ENCODE data around the gene OR8D2.
"Not testable (repeated sequence)": the region's sequence is repeated elsewhere in the genome, so short reads cannot be mapped to it uniquely, and the experiment has no call there.

OR8D2 gene

GRCh38 chr11:124277804-124278203 lies 42.2 kb downstream of the OR8D2 start:
- H3K4me2 ChIP-seq (ENCODE audit: insufficient read depth, low read length): no peak overlapping the region
- H2AFZ ChIP-seq (ENCODE audit: low read depth, low read length): no peak overlapping the region
- no peaks in the 10 kb centered on the region for H3K27me3 ChIP-seq (ENCODE audit: insufficient read depth, low read length, poor library complexity)
- H3K9ac ChIP-seq (ENCODE audit: low read depth, low read length): no peak overlapping the region
- ATAC-seq (ENCODE audit: insufficient read depth, low read depth): no peak
- no peak overlapping the region for H3K27ac ChIP-seq (ENCODE audit: low read length)
- no peaks in the 10 kb centered on the region for H4K20me1 ChIP-seq (ENCODE audit: insufficient read depth, low read length)
- H3K36me3 ChIP-seq (ENCODE audit: insufficient read depth, low read length): no peaks in the 10 kb centered on the region
- TF ChIP-seq EZH2 (IDR thresholded peaks at IDR 0.05; ENCODE audit: borderline replicate concordance, low read depth, low read length, severe bottlenecking): no peak
- TF ChIP-seq, protein P1, sequence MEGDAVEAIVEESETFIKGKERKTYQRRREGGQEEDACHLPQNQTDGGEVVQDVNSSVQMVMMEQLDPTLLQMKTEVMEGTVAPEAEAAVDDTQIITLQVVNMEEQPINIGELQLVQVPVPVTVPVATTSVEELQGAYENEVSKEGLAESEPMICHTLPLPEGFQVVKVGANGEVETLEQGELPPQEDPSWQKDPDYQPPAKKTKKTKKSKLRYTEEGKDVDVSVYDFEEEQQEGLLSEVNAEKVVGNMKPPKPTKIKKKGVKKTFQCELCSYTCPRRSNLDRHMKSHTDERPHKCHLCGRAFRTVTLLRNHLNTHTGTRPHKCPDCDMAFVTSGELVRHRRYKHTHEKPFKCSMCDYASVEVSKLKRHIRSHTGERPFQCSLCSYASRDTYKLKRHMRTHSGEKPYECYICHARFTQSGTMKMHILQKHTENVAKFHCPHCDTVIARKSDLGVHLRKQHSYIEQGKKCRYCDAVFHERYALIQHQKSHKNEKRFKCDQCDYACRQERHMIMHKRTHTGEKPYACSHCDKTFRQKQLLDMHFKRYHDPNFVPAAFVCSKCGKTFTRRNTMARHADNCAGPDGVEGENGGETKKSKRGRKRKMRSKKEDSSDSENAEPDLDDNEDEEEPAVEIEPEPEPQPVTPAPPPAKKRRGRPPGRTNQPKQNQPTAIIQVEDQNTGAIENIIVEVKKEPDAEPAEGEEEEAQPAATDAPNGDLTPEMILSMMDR (IDR thresholded peaks at IDR 0.05; ENCODE audit: borderline replicate concordance, extremely low read depth, low read length, poor library complexity, severe bottlenecking): no peak
- H3K9me3 ChIP-seq (ENCODE audit: insufficient read depth, low read length, severe bottlenecking): no peaks in the 10 kb centered on the region
- no peak for DNase-seq
- H3K4me1 ChIP-seq (ENCODE audit: insufficient read depth, low read length): no peaks in the 10 kb centered on the region
- H3K79me2 ChIP-seq (ENCODE audit: insufficient read depth, low read length): no peaks in the 10 kb centered on the region
- no peak overlapping the region for H3K4me3 ChIP-seq (ENCODE audit: low read depth in 1 of 2, low read length in 2 of 2)

DNA sequence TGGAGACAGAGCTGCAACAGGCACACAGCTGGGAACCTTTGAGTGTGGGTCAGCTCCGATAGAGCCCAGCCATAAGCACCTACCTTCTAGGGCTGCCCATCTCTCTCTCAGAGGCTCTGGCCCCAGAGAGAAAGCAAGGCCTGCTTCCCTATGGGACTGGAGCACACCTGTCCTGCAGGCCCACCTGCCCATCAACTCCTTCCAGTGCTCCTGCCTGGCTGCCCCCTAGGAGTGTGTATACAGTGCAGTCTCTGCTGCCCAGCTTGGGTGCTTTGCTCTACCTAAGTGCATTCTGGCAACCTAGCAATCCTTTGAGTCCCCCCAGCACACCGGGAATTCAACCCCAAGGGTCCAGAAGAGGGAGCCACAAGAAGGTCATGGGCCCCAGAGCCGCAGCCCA lies 42.8 kb downstream of the OR8D2 start:
- no peaks in the 10 kb centered on the region for H4K20me1 ChIP-seq (ENCODE audit: insufficient read depth, low read length)
- H3K4me3 ChIP-seq (ENCODE audit: low read depth in 1 of 2, low read length in 2 of 2): no peak overlapping the region
- H2AFZ ChIP-seq (ENCODE audit: low read depth, low read length): no peak overlapping the region
- ATAC-seq (ENCODE audit: insufficient read depth, low read depth): no peak
- DNase-seq: no peak
- no peaks in the 10 kb centered on the region for H3K27me3 ChIP-seq (ENCODE audit: insufficient read depth, low read length, poor library complexity)
- H3K36me3 ChIP-seq (ENCODE audit: insufficient read depth, low read length): no peaks in the 10 kb centered on the region
- no peaks in the 10 kb centered on the region for H3K79me2 ChIP-seq (ENCODE audit: insufficient read depth, low read length)
- TF ChIP-seq, protein P1 (IDR thresholded peaks at IDR 0.05; ENCODE audit: borderline replicate concordance, extremely low read depth, low read length, poor library complexity, severe bottlenecking): no peak
- no peak for TF ChIP-seq EZH2 (IDR thresholded peaks at IDR 0.05; ENCODE audit: borderline replicate concordance, low read depth, low read length, severe bottlenecking)
- no peak overlapping the region for H3K4me2 ChIP-seq (ENCODE audit: insufficient read depth, low read length)
- no peaks in the 10 kb centered on the region for H3K4me1 ChIP-seq (ENCODE audit: insufficient read depth, low read length)
- H3K9ac ChIP-seq (ENCODE audit: low read depth, low read length): no peak overlapping the region
- no peak overlapping the region for H3K27ac ChIP-seq (ENCODE audit: low read length)
- H3K9me3 ChIP-seq (ENCODE audit: insufficient read depth, low read length, severe bottlenecking): no peaks in the 10 kb centered on the region

- H4K20me1 ChIP-seq (ENCODE audit: insufficient read depth, low read length): no peaks in the 10 kb centered on the region
- H3K9ac ChIP-seq (ENCODE audit: low read depth, low read length): no peak overlapping the region
- H3K79me2 ChIP-seq (ENCODE audit: insufficient read depth, low read length): no peaks in the 10 kb centered on the region
- no peaks in the 10 kb centered on the region for H3K36me3 ChIP-seq (ENCODE audit: insufficient read depth, low read length)
- no peak for DNase-seq
- H3K4me2 ChIP-seq (ENCODE audit: insufficient read depth, low read length): no peak overlapping the region
- H3K4me1 ChIP-seq (ENCODE audit: insufficient read depth, low read length): no peaks in the 10 kb centered on the region
- H2AFZ ChIP-seq (ENCODE audit: low read depth, low read length): no peak overlapping the region
- ATAC-seq (ENCODE audit: insufficient read depth, low read depth): no peak
- no peak for TF ChIP-seq EZH2 (IDR thresholded peaks at IDR 0.05; ENCODE audit: borderline replicate concordance, low read depth, low read length, severe bottlenecking)
- H3K9me3 ChIP-seq (ENCODE audit: insufficient read depth, low read length, severe bottlenecking): no peaks in the 10 kb centered on the region
- no peak overlapping the region for H3K4me3 ChIP-seq (ENCODE audit: low read depth in 1 of 2, low read length in 2 of 2)
- no peak overlapping the region for H3K27ac ChIP-seq (ENCODE audit: low read length)
- H3K27me3 ChIP-seq (ENCODE audit: insufficient read depth, low read length, poor library complexity): no peaks in the 10 kb centered on the region
Measured at GRCh38 chr11:124276081-124276480, 43.9 kb downstream of the OR8D2 start.

- no peaks in the 10 kb centered on the region for H3K4me1 ChIP-seq (ENCODE audit: insufficient read depth, low read length)
- H3K79me2 ChIP-seq (ENCODE audit: insufficient read depth, low read length): no peaks in the 10 kb centered on the region
- no peak for ATAC-seq (ENCODE audit: insufficient read depth, low read depth)
- DNase-seq: no peak
- no peaks in the 10 kb centered on the region for H4K20me1 ChIP-seq (ENCODE audit: insufficient read depth, low read length)
- H3K36me3 ChIP-seq (ENCODE audit: insufficient read depth, low read length): no peaks in the 10 kb centered on the region
- H2AFZ ChIP-seq (ENCODE audit: low read depth, low read length): no peak overlapping the region
- H3K4me2 ChIP-seq (ENCODE audit: insufficient read depth, low read length): no peak overlapping the region
- H3K9me3 ChIP-seq (ENCODE audit: insufficient read depth, low read length, severe bottlenecking): no peaks in the 10 kb centered on the region
- H3K9ac ChIP-seq (ENCODE audit: low read depth, low read length): no peak overlapping the region
- H3K27me3 ChIP-seq (ENCODE audit: insufficient read depth, low read length, poor library complexity): no peaks in the 10 kb centered on the region
- H3K27ac ChIP-seq (ENCODE audit: low read length): no peak overlapping the region
- no peak overlapping the region for H3K4me3 ChIP-seq (ENCODE audit: low read depth in 1 of 2, low read length in 2 of 2)
- no peak for TF ChIP-seq EZH2 (IDR thresholded peaks at IDR 0.05; ENCODE audit: borderline replicate concordance, low read depth, low read length, severe bottlenecking)
- TF ChIP-seq, protein P1 (IDR thresholded peaks at IDR 0.05; ENCODE audit: borderline replicate concordance, extremely low read depth, low read length, poor library complexity, severe bottlenecking): no peak
Measured at GRCh38 chr11:124274000-124274399, 46.0 kb downstream of the OR8D2 start.

DNA sequence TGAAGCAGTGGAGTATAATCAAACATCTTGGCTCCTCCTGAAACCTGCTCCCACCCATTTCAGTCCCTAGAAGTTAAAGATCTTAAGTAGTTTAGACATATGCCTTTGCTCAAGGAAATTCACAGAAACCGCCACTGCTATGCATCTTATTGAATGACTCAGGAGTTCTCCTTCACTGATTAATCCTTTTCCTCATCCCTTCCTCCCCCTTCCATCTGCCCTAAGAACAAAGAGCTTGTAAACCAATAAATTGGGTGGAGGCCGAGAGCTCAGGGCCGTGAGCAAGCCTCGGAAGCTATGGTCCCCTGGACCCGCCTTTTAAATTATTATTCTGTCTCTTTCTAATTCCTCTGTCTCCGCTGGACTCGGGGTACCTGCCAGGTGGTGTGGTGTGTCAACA lies 49.1 kb downstream of the OR8D2 start:
- not testable (repeated sequence) for H3K9ac ChIP-seq (ENCODE audit: low read depth, low read length); H3K27ac ChIP-seq (ENCODE audit: low read length); H4K20me1 ChIP-seq (ENCODE audit: insufficient read depth, low read length); H3K36me3 ChIP-seq (ENCODE audit: insufficient read depth, low read length); H3K4me1 ChIP-seq (ENCODE audit: insufficient read depth, low read length); H3K4me2 ChIP-seq (ENCODE audit: insufficient read depth, low read length); H3K9me3 ChIP-seq (ENCODE audit: insufficient read depth, low read length, severe bottlenecking); H2AFZ ChIP-seq (ENCODE audit: low read depth, low read length); H3K4me3 ChIP-seq (ENCODE audit: low read depth in 1 of 2, low read length in 2 of 2); H3K79me2 ChIP-seq (ENCODE audit: insufficient read depth, low read length); DNase-seq; H3K27me3 ChIP-seq (ENCODE audit: insufficient read depth, low read length, poor library complexity); ATAC-seq (ENCODE audit: insufficient read depth, low read depth)

Measured in DND-41 (cell line).